Osteoblast (primary cell): ENCODE data around the gene DHRSX. TPM values are rescaled to one million over a fixed set of nuclear protein-coding genes. Genes with fewer than 3 reads are reported as not detected.

Experiments
- DNase-seq: peaks from one replicate; pipeline ENCODE4 v3.0.0; 2011; ENCODE audit warnings: low spot score, mixed read lengths; ENCODE audit not compliant: insufficient read length; ENCODE audit errors: missing footprints
- H2AFZ ChIP-seq: 2 replicates; pipeline ENCODE4 v1.6.0; 2011; ENCODE audit warnings: mild to moderate bottlenecking, low read length
- H3K27ac ChIP-seq: 2 replicates; pipeline ENCODE4 v1.5.1; 2011; ENCODE audit warnings: mild to moderate bottlenecking, low read depth, low read length, moderate library complexity
- H3K27me3 ChIP-seq: 2 replicates; pipeline ENCODE4 v1.6.0; 2012; ENCODE audit warnings: mild to moderate bottlenecking, control low read depth, inconsistent platforms, low read length, moderate library complexity; ENCODE audit not compliant: insufficient read depth
- H3K36me3 ChIP-seq: 2 replicates; pipeline ENCODE4 v1.5.1; 2011; ENCODE audit warnings: mild to moderate bottlenecking, low read length, control low read depth, moderate library complexity; ENCODE audit not compliant: insufficient read depth
- H3K4me1 ChIP-seq: 2 replicates; pipeline ENCODE4 v1.5.1; 2011; ENCODE audit warnings: mild to moderate bottlenecking, low read length, control low read depth, moderate library complexity; ENCODE audit not compliant: insufficient read depth
- H3K4me2 ChIP-seq: 2 replicates; pipeline ENCODE4 v1.6.0; 2011; ENCODE audit warnings: mild to moderate bottlenecking, low read length; ENCODE audit not compliant: insufficient read depth
- H3K4me3 ChIP-seq: fragments of 200-600 bp; sonication (generic); 3 replicates; pipeline ENCODE4 v1.5.1; 2012; ENCODE audit warnings: mild to moderate bottlenecking, low read length, inconsistent platforms; ENCODE audit not compliant: insufficient read depth
- H3K79me2 ChIP-seq: 2 replicates; pipeline ENCODE4 v1.6.0; 2012; ENCODE audit warnings: mild to moderate bottlenecking, low read length, control low read depth, inconsistent platforms; ENCODE audit not compliant: insufficient read depth
- H3K9me3 ChIP-seq: 2 replicates; pipeline ENCODE4 v1.5.1; 2011; ENCODE audit warnings: low read depth, low read length, control low read depth
- H4K20me1 ChIP-seq: 2 replicates; pipeline ENCODE4 v1.6.0; 2012; ENCODE audit warnings: mild to moderate bottlenecking, low read length, control low read depth; ENCODE audit not compliant: insufficient read depth
- CTCF ChIP-seq: IDR thresholded peaks from 2 replicates; pipeline ENCODE4 v1.5.1; 2011; ENCODE audit warnings: mild to moderate bottlenecking, low read depth, low read length, moderate library complexity; ENCODE audit errors: extremely low read depth
- total RNA-seq: library from RNA; depleted of rRNA; stranded (reverse); fragments of >200 nt; gene quantifications from 2 replicates; pipeline ENCODE4 v1.2.3, GENCODE V29; 2012

Gene DHRSX
- total RNA-seq, 1 donor: 37.6 TPM

GRCh38 chrX:2387614-2388239, 113.0 kb downstream of the DHRSX start:
- Histone ChIP-seq H3K4me3 (no peak overlapping the region), H4K20me1 (peaks cover 11% of the 10 kb centered on the region), H3K9me3 (peaks cover 3% of the 10 kb centered on the region), H3K27me3 (no peaks in the 10 kb centered on the region), H3K79me2 (peaks cover 6% of the 10 kb centered on the region), H3K36me3 (no peaks in the 10 kb centered on the region), H3K4me2 (no peak overlapping the region), H3K27ac (no peak overlapping the region), H3K4me1 (peaks cover 12% of the 10 kb centered on the region), H2AFZ (no peak overlapping the region)
- TF ChIP-seq CTCF: no peak
- DNase-seq: no peak

- Histone ChIP-seq H3K27me3 (no peaks in the 10 kb centered on the region), H3K9me3 (no peaks in the 10 kb centered on the region), H4K20me1 (peaks cover 13% of the 10 kb centered on the region), H3K4me1 (peaks cover 12% of the 10 kb centered on the region), H3K27ac (no peak overlapping the region), H3K79me2 (peaks cover 9% of the 10 kb centered on the region), H3K4me3 (no peak overlapping the region), H3K4me2 (no peak overlapping the region), H2AFZ (no peak overlapping the region), H3K36me3 (no peaks in the 10 kb centered on the region)
- TF ChIP-seq CTCF: no peak
- DNase-seq: peak; percentile 87
Observed at GRCh38 chrX:2385224-2385623, 115.6 kb downstream of the DHRSX start.

- no peak for TF ChIP-seq CTCF
- peaks cover 9% of the 10 kb centered on the region for H3K79me2 ChIP-seq
- no peak overlapping the region for H3K27ac ChIP-seq
Observed at GRCh38 chrX:2384486-2384885, 116.3 kb downstream of the DHRSX start.

GRCh38 chrX:2383735-2384134, 117.0 kb downstream of the DHRSX start:
- DNase-seq: no peak
- H3K4me3 ChIP-seq: no peak overlapping the region
- H2AFZ ChIP-seq: no peak overlapping the region
- H3K27me3 ChIP-seq: no peaks in the 10 kb centered on the region
- peaks cover 9% of the 10 kb centered on the region for H3K79me2 ChIP-seq
- no peak for TF ChIP-seq CTCF
- no peak overlapping the region for H3K27ac ChIP-seq
- H4K20me1 ChIP-seq: peaks cover 15% of the 10 kb centered on the region
- no peaks in the 10 kb centered on the region for H3K36me3 ChIP-seq
- H3K4me2 ChIP-seq: no peak overlapping the region
- peaks cover 12% of the 10 kb centered on the region for H3K4me1 ChIP-seq
- no peaks in the 10 kb centered on the region for H3K9me3 ChIP-seq

More at GRCh38 chrX:2384486-2384885, 116.3 kb downstream of the DHRSX start:
- Histone ChIP-seq H2AFZ (no peak overlapping the region), H3K4me1 (peaks cover 12% of the 10 kb centered on the region), H3K4me2 (no peak overlapping the region), H3K27me3 (no peaks in the 10 kb centered on the region), H3K36me3 (no peaks in the 10 kb centered on the region), H3K9me3 (no peaks in the 10 kb centered on the region), H3K4me3 (no peak overlapping the region), H4K20me1 (peaks cover 13% of the 10 kb centered on the region)
- no peak for DNase-seq
